GM23248 (cell line): Measurements from ENCODE around the gene PPIA. TPM values are rescaled to one million over a fixed set of nuclear protein-coding genes. Genes with fewer than 3 reads are reported as not detected.

Experiments used
- DNase-seq: peaks from one replicate; pipeline ENCODE4 v3.0.0-alpha.2; 2015
- H2AFZ ChIP-seq: fragments of 200-600 bp; sonication (generic); 2 replicates; pipeline ENCODE4 v1.6.1; 2016; ENCODE audit warnings: antibody characterized with exemption
- H3F3A ChIP-seq: fragments of 200-600 bp; sonication (generic); 2 replicates; pipeline ENCODE4 v1.6.1; 2016; ENCODE audit warnings: mild to moderate bottlenecking, antibody characterized with exemption, mixed run types; ENCODE audit not compliant: insufficient read depth
- H3K27ac ChIP-seq: fragments of 200-600 bp; sonication (generic); 2 replicates; pipeline ENCODE4 v1.5.1; 2016; ENCODE audit warnings: mild to moderate bottlenecking
- H3K27me3 ChIP-seq: fragments of 200-600 bp; sonication (generic); replicated peaks from 2 replicates; pipeline ENCODE4 v1.6.1; 2016; ENCODE audit warnings: mild to moderate bottlenecking; ENCODE audit not compliant: insufficient read depth
- H3K36me3 ChIP-seq: fragments of 200-600 bp; sonication (generic); 2 replicates; pipeline ENCODE4 v1.6.1; 2016; ENCODE audit warnings: low read depth, mild to moderate bottlenecking
- H3K4me1 ChIP-seq: fragments of 200-600 bp; sonication (generic); 2 replicates; pipeline ENCODE4 v1.6.1; 2016; ENCODE audit warnings: mild to moderate bottlenecking; ENCODE audit not compliant: insufficient read depth
- H3K4me2 ChIP-seq: fragments of 200-600 bp; sonication (generic); one replicate; pipeline ENCODE4 v1.6.1; 2016; ENCODE audit warnings: mild to moderate bottlenecking; ENCODE audit not compliant: unreplicated experiment
- H3K4me3 ChIP-seq: fragments of 200-600 bp; sonication (generic); 2 replicates; pipeline ENCODE4 v1.5.1; 2016; ENCODE audit warnings: mild to moderate bottlenecking
- H3K79me2 ChIP-seq: fragments of 200-600 bp; sonication (generic); 2 replicates; pipeline ENCODE4 v1.6.1; 2016; ENCODE audit warnings: mild to moderate bottlenecking; ENCODE audit not compliant: insufficient read depth
- H3K9ac ChIP-seq: fragments of 200-600 bp; sonication (generic); 2 replicates; pipeline ENCODE4 v1.6.1; 2016; ENCODE audit warnings: mild to moderate bottlenecking
- H3K9me2 ChIP-seq: fragments of 200-600 bp; sonication (generic); 2 replicates; pipeline ENCODE4 v1.6.1; 2016; ENCODE audit warnings: mixed run types, mild to moderate bottlenecking, moderate library complexity; ENCODE audit not compliant: insufficient read depth
- H3K9me3 ChIP-seq: fragments of 200-600 bp; sonication (generic); one replicate; pipeline ENCODE4 v1.6.1; 2017; ENCODE audit warnings: low read depth
- H4K20me1 ChIP-seq: fragments of 200-600 bp; sonication (generic); 2 replicates; pipeline ENCODE4 v1.6.0; 2016; ENCODE audit not compliant: insufficient read depth
- EZH2 ChIP-seq: fragments of 200-600 bp; sonication (generic); IDR thresholded peaks from 2 replicates; pipeline ENCODE4 v1.6.1; 2018; ENCODE audit warnings: antibody characterized with exemption, mild to moderate bottlenecking; ENCODE audit not compliant: insufficient read depth, poor library complexity, severe bottlenecking
- EZH2phosphoT487 ChIP-seq: fragments of 200-600 bp; sonication (generic); IDR thresholded peaks from 2 replicates; pipeline ENCODE4 v1.6.1; 2018; ENCODE audit warnings: antibody characterized with exemption, moderate library complexity, mild to moderate bottlenecking, low read depth; ENCODE audit not compliant: insufficient read depth
- WGBS, 2 experiments: methylation state at CpG; one replicate each; pipeline ENCODE4 v1.1.6; 2015 to 2017; ENCODE audit warnings: low lambda C conversion rate in 2 of 2, low coverage in 1 of 2; ENCODE audit errors: missing lambda C conversion rate in 2 of 2; 5-methylcytosine and 5-hydroxymethylcytosine counted together
- in situ Hi-C: fragments of 300-500 bp; cut with MboI; formaldehyde crosslinking; loops from 2 replicates; pipeline ENCODE4 v1.15.0; 2020
- polyA plus RNA-seq: library from polyadenylated mRNA; unstranded; fragments of >200 nt; fragmentation: Nextera tagmentation; extraction: Ambion mirVana; gene quantifications from 2 replicates; pipeline ENCODE4 v1.2.1, GENCODE V29; 2016
- total RNA-seq: library from RNA; depleted of rRNA; stranded (reverse); fragments of >200 nt; shearing (Covaris generic); gene quantifications from 2 replicates; pipeline ENCODE4 v1.2.3, GENCODE V29; 2014

Gene PPIA
- total and polyA plus RNA-seq, 2 experiments from 2014 or later = 2,752 to 3,141 TPM

GRCh38 chr7:44787762-44788161 lies 8.7 kb upstream of the PPIA start:
- H3K79me2 ChIP-seq = no peaks in the 10 kb centered on the region
- no peak overlapping the region for H3K4me2 ChIP-seq
- no peaks in the 10 kb centered on the region for H3K36me3 ChIP-seq
- no peak overlapping the region for H3K27ac ChIP-seq
- no peak overlapping the region for H3K9ac ChIP-seq
- no peaks in the 10 kb centered on the region for H3K9me3 ChIP-seq
- 77 to 82% methylated on average over 3 of the region's 3 CpGs for WGBS, 2 experiments
- no peaks in the 10 kb centered on the region for H3K9me2 ChIP-seq
- H3F3A ChIP-seq = peaks cover 12% of the 10 kb centered on the region; the same call in 1 of the 2 replicates
- TF ChIP-seq EZH2phosphoT487 (no peak), EZH2 (no peak)
- H3K4me1 ChIP-seq = peaks cover 6% of the 10 kb centered on the region
- no peak overlapping the region for H3K4me3 ChIP-seq
- no peaks in the 10 kb centered on the region for H3K27me3 ChIP-seq
- no peaks in the 10 kb centered on the region for H4K20me1 ChIP-seq
- in situ Hi-C loops = no loop called here
- no peak for DNase-seq
- no peak overlapping the region for H2AFZ ChIP-seq

DNA sequence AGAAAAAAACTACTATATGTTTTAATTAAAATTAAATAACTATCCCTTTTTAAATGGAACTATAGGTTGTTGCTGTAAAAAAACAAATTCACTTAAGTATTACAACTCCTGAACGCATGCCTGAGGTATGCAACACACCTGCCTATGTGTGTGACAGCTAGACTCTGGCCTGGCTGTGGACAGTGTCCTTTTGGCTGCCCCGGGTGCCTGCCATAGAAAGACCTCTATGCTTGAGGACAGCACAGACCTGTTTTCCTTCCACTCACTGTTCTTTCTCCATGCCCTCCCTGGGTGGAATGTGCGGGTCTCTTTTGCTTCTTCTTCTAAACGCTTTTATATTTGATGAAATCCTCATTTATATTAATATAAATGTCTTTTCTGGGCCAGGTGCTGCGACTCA lies 6.5 kb upstream of the PPIA start:
- WGBS, 2 experiments = 71 to 74% methylated on average over 5 of the region's 5 CpGs
- Histone ChIP-seq H3K4me1 (peaks cover 6% of the 10 kb centered on the region), H3K9me2 (no peaks in the 10 kb centered on the region), H3K4me3 (no peak overlapping the region), H3F3A (peaks cover 12% of the 10 kb centered on the region), H3K36me3 (no peaks in the 10 kb centered on the region), H3K9me3 (no peaks in the 10 kb centered on the region), H4K20me1 (no peaks in the 10 kb centered on the region), H3K9ac (no peak overlapping the region), H3K27me3 (no peaks in the 10 kb centered on the region), H3K79me2 (peaks cover under 1% of the 10 kb centered on the region; the same call in 1 of the 2 replicates), H2AFZ (no peak overlapping the region), H3K4me2 (no peak overlapping the region), H3K27ac (no peak overlapping the region)
- no peak for DNase-seq
- TF ChIP-seq EZH2phosphoT487 = no peak
- TF ChIP-seq EZH2 = no peak
- in situ Hi-C loops = no loop called here

GRCh38 chr7:44791278-44792219 lies 4.9 kb upstream of the PPIA start:
- peak; percentile 81 for DNase-seq
- Histone ChIP-seq H4K20me1 (no peaks in the 10 kb centered on the region), H3K9me3 (no peaks in the 10 kb centered on the region), H3K9me2 (no peaks in the 10 kb centered on the region), H3K27me3 (no peaks in the 10 kb centered on the region), H3K4me2 (peak overlapping the region; percentile 30), H3F3A (peaks cover 12% of the 10 kb centered on the region), H2AFZ (peak overlapping the region; percentile 32; the same call in 1 of the 2 replicates), H3K79me2 (peaks cover 11% of the 10 kb centered on the region; the same call in 1 of the 2 replicates), H3K4me3 (0 out of 2 replicates have a peak overlapping the region, but pooled peaks have one; percentile 24), H3K27ac (0 out of 2 replicates have a peak overlapping the region, but pooled peaks have one; percentile 23), H3K9ac (no peak overlapping the region), H3K36me3 (no peaks in the 10 kb centered on the region), H3K4me1 (peaks cover 6% of the 10 kb centered on the region)
- no peak for TF ChIP-seq EZH2
- no peak for TF ChIP-seq EZH2phosphoT487
- 57 to 72% methylated on average over 8 of the region's 8 CpGs for WGBS, 2 experiments
- in situ Hi-C loops = no loop called here

DNA sequence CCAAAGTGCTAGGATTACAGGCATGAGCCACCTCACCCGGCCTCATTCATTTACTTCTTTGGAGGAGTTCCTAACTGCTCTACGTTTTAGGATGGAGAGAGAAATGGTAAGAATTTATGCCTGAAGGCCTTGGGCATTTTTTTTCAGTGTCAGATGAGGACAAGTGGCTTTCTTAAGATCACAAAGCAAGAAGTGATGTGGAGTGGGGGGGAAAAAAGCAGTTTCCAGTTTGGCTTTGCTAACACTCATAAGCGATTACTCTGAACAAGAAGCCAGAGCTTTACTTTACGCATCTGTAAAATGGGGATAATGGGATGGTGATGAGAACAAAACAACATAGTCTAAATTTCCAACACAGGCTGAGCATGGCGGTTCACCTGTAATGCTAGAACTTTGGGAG lies 2.6 kb upstream of the PPIA start:
- H3K27ac ChIP-seq = no peak overlapping the region
- WGBS, 2 experiments = 78 to 82% methylated on average over 5 of the region's 5 CpGs
- peaks cover 12% of the 10 kb centered on the region for H3K4me1 ChIP-seq
- 0 out of 2 replicates have a peak, but pooled peaks cover 3% of the 10 kb centered on the region for H3K36me3 ChIP-seq
- no peaks in the 10 kb centered on the region for H3K9me3 ChIP-seq
- peaks cover 35% of the 10 kb centered on the region for H3K79me2 ChIP-seq
- no peak overlapping the region for H3K4me2 ChIP-seq
- in situ Hi-C loops = no loop called here
- no peak for TF ChIP-seq EZH2
- TF ChIP-seq EZH2phosphoT487 = no peak
- H2AFZ ChIP-seq = no peak overlapping the region
- no peak overlapping the region for H3K9ac ChIP-seq
- no peaks in the 10 kb centered on the region for H3K9me2 ChIP-seq
- no peak overlapping the region for H3K4me3 ChIP-seq
- peaks cover 3% of the 10 kb centered on the region; the same call in 1 of the 2 replicates for H4K20me1 ChIP-seq
- no peaks in the 10 kb centered on the region for H3K27me3 ChIP-seq
- DNase-seq = no peak
- peaks cover 28% of the 10 kb centered on the region for H3F3A ChIP-seq
